Measurements from ENCODE around the gene TMEM106B. TPM values are rescaled to one million over a fixed set of nuclear protein-coding genes. Genes with fewer than 3 reads are reported as not detected.

TMEM106B gene
- total RNA-seq (2021; ENCODE audit: unreplicated experiment) (33.1 TPM), Bru-seq, nascent RNA (percentile 91 among the genes with signal in this experiment), BruChase-seq, experiment 1, labeled RNA remaining after a 6-hour chase (percentile 97 among the genes with signal in this experiment), BruChase-seq, experiment 2, labeled RNA remaining after a 2-hour chase (percentile 92 among the genes with signal in this experiment)
- polyA plus RNA-seq (2012): 12.9 and 15.6 TPM in 2 replicates
- long read RNA-seq, transcript TMEM106B-202 (8 exons, 2,126 nt): major isoform, 33 of 48 reads
- long read RNA-seq, partial matches to known transcripts: 5 of 48 reads
- long read RNA-seq, other reads (novel, unspliced or antisense): 10 of 48 reads

DNA sequence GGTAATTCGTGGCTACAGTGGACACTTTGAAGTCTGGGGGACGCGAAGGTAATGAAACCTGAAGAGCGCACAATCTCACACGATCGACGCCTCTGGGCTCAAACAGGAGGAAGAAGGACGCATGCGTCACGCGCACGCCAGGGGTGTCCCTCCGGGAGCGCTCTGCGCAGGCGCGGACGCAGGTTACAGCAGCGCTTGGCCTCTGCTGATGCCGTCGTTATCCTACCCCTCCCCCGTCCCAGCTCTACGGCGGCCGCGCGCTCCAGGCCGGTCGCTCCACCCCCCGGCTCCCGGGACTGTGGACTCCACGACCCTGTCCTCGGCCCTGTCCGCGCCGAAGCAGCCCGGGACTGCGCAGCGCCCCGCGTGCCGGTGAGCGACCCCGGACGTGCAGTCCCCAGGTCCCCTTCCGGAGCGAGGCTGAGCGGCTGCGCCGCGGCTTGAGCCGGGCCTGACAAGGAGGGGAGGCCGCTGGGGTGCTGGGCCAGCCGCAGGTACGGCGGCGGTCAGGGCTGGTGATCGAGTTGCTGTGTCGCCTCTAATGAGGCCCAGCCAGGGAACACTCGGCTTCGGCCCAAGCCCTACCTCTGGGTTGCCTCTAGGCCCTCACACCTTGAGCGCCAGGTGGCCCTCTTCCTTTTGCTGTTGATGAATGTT lies at the start of gene TMEM106B:
Gene TMEM106B, plus strand, starts transcription at position 241 of the 657 bp plus-strand sequence. CDS start 3,517 bp downstream, outside the sequence.
- H3K79me2 ChIP-seq (ENCODE audit: insufficient read depth, low read length): peaks cover 37% of the 10 kb centered on the region
- H3K4me2 ChIP-seq (ENCODE audit: low read length): peak within 1 kb of the TSS; percentile 87
- H3K9me3 ChIP-seq (ENCODE audit: control insufficient read depth in 1 of 2, insufficient read depth in 1 of 2, low read depth in 1 of 2, low read length in 2 of 2): no peaks in the 10 kb centered on the region
- peak; percentile 93 for DNase-seq (ENCODE audit: low read depth, low spot score)
- no peaks in the 10 kb centered on the region for H3K9me2 ChIP-seq (ENCODE audit: insufficient read depth)
- peak within 1 kb of the TSS; percentile 78 for H2AFZ ChIP-seq (ENCODE audit: low read depth, low read length, poor library complexity, severe bottlenecking)
- no peaks in the 10 kb centered on the region for H3K36me3 ChIP-seq (ENCODE audit: control insufficient read depth in 1 of 2, insufficient read depth in 2 of 2, low read length in 2 of 2)
- RAD21 ChIA-PET (ENCODE audit: low non-redundant PET in 1 of 2, low total read pairs in 2 of 2, uncharacterized antibody in 2 of 2, unreplicated experiment in 2 of 2): interaction anchor here in 1 of 2 experiments (0.6 kb wide), 1 partner anchor 280 kb away, joined by 4 read pairs; no protein-coding TSS in a partner anchor
- no peaks in the 10 kb centered on the region for H3K27me3 ChIP-seq (ENCODE audit: insufficient read depth, low read length)
- CTCF ChIA-PET: interaction anchor here (1.5 kb wide), 1 partner anchor 33 kb away, joined by 3 read pairs; no protein-coding TSS in a partner anchor
- intact Hi-C loops (cut with micrococcal nuclease): no loop called here
- BruUV-seq (replicated peaks): no TSS peak
- no peaks in the 10 kb centered on the region for H4K20me1 ChIP-seq (ENCODE audit: insufficient read depth)
- H3K4me1 ChIP-seq (ENCODE audit: control insufficient read depth in 1 of 2, insufficient read depth in 2 of 2, low read length in 2 of 2): peaks cover 2 to 18% of the 10 kb centered on the region in 2 experiments; a peak in 3 of 4 replicates
- peak within 1 kb of the TSS; percentile 54 to 76 for H3K4me3 ChIP-seq (replicated peaks in 1 of 2; ENCODE audit: low read depth in 1 of 2, low read length in 2 of 2)
- peak within 1 kb of the TSS; percentile 80 for H3K9ac ChIP-seq (ENCODE audit: low read length)
- peak; percentile 93 for ATAC-seq
- POLR2A ChIA-PET: interaction anchor here (1.0 kb wide), 1 partner anchor 21 kb away, joined by 3 read pairs; no protein-coding TSS in a partner anchor
- peak within 1 kb of the TSS; percentile 94 for H3K27ac ChIP-seq (ENCODE audit: low read depth, low read length)
- TF ChIP-seq ELF1 (IDR thresholded peaks at IDR 0.05; ENCODE audit: borderline replicate concordance, low read depth) (no peak), SP1 (IDR thresholded peaks at IDR 0.05; ENCODE audit: low read depth) (peak; percentile 61; the same call in 1 of the 2 replicates), CTCF (IDR thresholded peaks at IDR 0.05 in 2 of 3, conservative IDR thresholded peaks at IDR 0.05 in 1 of 3; ENCODE audit: borderline replicate concordance in 1 of 3, insufficient read depth in 1 of 3, low read depth in 2 of 3, low read length in 2 of 3) (0 out of 6 replicates have a peak, but pooled peaks of 2 of the 3 experiments have one; percentile 9 to 14), RAD21 (IDR thresholded peaks at IDR 0.05; ENCODE audit: low read depth) (peak; percentile 34), POLR2AphosphoS5 (IDR thresholded peaks at IDR 0.05; ENCODE audit: low read depth, low read length) (peak; percentile 96), SIN3A (IDR thresholded peaks at IDR 0.05; ENCODE audit: low read depth) (peak; percentile 69; the same call in 1 of the 2 replicates), CEBPB (IDR thresholded peaks at IDR 0.05; ENCODE audit: low read depth) (no peak), YY1 (IDR thresholded peaks at IDR 0.05; ENCODE audit: extremely low read depth, insufficient replicate concordance, low read depth, low read length) (no peak), EGR1 (IDR thresholded peaks at IDR 0.05; ENCODE audit: low read depth) (no peak), EZH2 (IDR thresholded peaks at IDR 0.05) (no peak), EZH2phosphoT487 (IDR thresholded peaks at IDR 0.05; ENCODE audit: borderline replicate concordance) (no peak), REST (IDR thresholded peaks at IDR 0.05; ENCODE audit: low read depth) (no peak), FOSL1 (IDR thresholded peaks at IDR 0.05; ENCODE audit: low read depth) (no peak), MAX (IDR thresholded peaks at IDR 0.05) (peak; percentile 89), CBX3 (IDR thresholded peaks at IDR 0.05; ENCODE audit: low read depth) (peak; percentile 88), ZFX (IDR thresholded peaks at IDR 0.05) (peak; percentile 98), JUND (IDR thresholded peaks at IDR 0.05) (no peak), ZNF274 (IDR thresholded peaks at IDR 0.05; ENCODE audit: low read depth, low read length) (no peak), SRF (IDR thresholded peaks at IDR 0.05; ENCODE audit: low read depth) (no peak; the same call in 1 of the 2 replicates)
- TF ChIP-seq, protein P1, sequence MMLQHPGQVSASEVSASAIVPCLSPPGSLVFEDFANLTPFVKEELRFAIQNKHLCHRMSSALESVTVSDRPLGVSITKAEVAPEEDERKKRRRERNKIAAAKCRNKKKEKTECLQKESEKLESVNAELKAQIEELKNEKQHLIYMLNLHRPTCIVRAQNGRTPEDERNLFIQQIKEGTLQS (IDR thresholded peaks at IDR 0.05): no peak

All from HCT116 (cell line).